Measurements from ENCODE around the gene TMEM256. TPM values are rescaled to one million over a fixed set of nuclear protein-coding genes. Genes with fewer than 3 reads are reported as not detected.
A peak's percentile ranks its signal among the peaks of the same experiment; 100 is the strongest.

Gene TMEM256
- polyA plus RNA-seq, 2 of the 4 experiments (the other 2 are of a cell fraction) = 127 to 164 TPM

DNA sequence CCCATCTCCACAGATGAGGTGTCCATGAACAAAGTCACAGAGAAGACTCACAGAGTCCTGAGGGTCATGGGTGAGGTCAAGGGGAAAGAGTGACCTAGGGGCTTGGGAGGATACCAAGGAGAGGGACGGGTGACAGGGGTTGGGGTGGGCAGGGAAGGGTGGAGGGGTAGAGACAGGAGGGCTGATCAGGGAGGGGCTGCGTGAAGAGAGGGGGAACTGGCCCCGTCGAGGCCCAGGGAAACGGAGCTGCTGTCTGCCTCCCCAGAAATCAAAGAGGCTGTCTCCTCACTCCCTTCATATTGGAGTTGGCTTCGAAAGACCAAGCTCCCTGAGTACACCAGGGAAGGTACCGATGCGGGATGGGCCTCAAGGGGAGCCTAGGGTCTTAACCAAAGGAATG is 48.3 kb downstream of the TMEM256 start:
- DNase-seq (ENCODE audit: low read depth in 1 of 2, low spot score in 1 of 2) = no peak
- Histone ChIP-seq H3K4me1 (peaks cover 40% of the 10 kb centered on the region), H3K9me3 (no peaks in the 10 kb centered on the region), H3K27ac (0 out of 6 replicates have a peak overlapping the region, but pooled peaks of 1 of the 2 experiments have one; percentile 2), H3K4me2 (peak overlapping the region; percentile 48; the same call in 1 of the 3 replicates), H3K4me3 (no peak overlapping the region)
- POLR2A ChIA-PET = interaction anchor here (0.6 to 3.9 kb wide), 7 partner anchors 44 to 205 kb away, joined by 3 to 25 read pairs (median 4); partner anchors contain the start of genes TMEM102, TMEM256 and ZBTB4
- 83% methylated on average over 7 of the region's 8 CpGs for WGBS (ENCODE audit: missing lambda C conversion rate)
- no peak for FAIRE-seq
- ATAC-seq = no peak
- CTCF ChIA-PET = interaction anchor here (0.6 to 6.6 kb wide), 69 partner anchors 11 to 333 kb away, joined by 3 to 232 read pairs (median 6); partner anchors contain the start of genes ACAP1, FGF11, GPS2 and MPDU1
- TF ChIP-seq FOSL2 (IDR thresholded peaks at IDR 0.05) = no peak
- no peak for TF ChIP-seq FOSL2 (CRISPR knock-in tag; IDR thresholded peaks at IDR 0.05)
- no peak for TF ChIP-seq NPAS2 (CRISPR knock-in tag; IDR thresholded peaks at IDR 0.05; ENCODE audit: borderline replicate concordance)
- TF ChIP-seq PHF8 (IDR thresholded peaks at IDR 0.05; ENCODE audit: borderline replicate concordance, low read depth) = no peak
- TF ChIP-seq ZNF302 (CRISPR knock-in tag; IDR thresholded peaks at IDR 0.05) = no peak
- no peak for TF ChIP-seq RCOR1 (IDR thresholded peaks at IDR 0.05; ENCODE audit: low read depth, low read length)
- no peak for TF ChIP-seq PBX3 (IDR thresholded peaks at IDR 0.05)
- TF ChIP-seq, protein P1, sequence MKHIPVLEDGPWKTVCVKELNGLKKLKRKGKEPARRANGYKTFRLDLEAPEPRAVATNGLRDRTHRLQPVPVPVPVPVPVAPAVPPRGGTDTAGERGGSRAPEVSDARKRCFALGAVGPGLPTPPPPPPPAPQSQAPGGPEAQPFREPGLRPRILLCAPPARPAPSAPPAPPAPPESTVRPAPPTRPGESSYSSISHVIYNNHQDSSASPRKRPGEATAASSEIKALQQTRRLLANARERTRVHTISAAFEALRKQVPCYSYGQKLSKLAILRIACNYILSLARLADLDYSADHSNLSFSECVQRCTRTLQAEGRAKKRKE (CRISPR knock-in tag; IDR thresholded peaks at IDR 0.05; ENCODE audit: low read depth) = no peak
- TF ChIP-seq HOXA7 (CRISPR knock-in tag; IDR thresholded peaks at IDR 0.05) = no peak
- no peak for TF ChIP-seq CHD2 (IDR thresholded peaks at IDR 0.05; ENCODE audit: low read length, partially characterized antibody)
- no peak for TF ChIP-seq SMC3 (IDR thresholded peaks at IDR 0.05)
- TF ChIP-seq, protein P2, sequence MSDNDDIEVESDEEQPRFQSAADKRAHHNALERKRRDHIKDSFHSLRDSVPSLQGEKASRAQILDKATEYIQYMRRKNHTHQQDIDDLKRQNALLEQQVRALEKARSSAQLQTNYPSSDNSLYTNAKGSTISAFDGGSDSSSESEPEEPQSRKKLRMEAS (IDR thresholded peaks at IDR 0.05) = no peak
- TF ChIP-seq HES2 (IDR thresholded peaks at IDR 0.05) = no peak
- no peak for TF ChIP-seq FOXS1 (CRISPR knock-in tag; IDR thresholded peaks at IDR 0.05)
- TF ChIP-seq RFX5 (IDR thresholded peaks at IDR 0.05) = no peak
- no peak for TF ChIP-seq ZSCAN20 (CRISPR knock-in tag; IDR thresholded peaks at IDR 0.05)
- no peak for TF ChIP-seq MAZ (IDR thresholded peaks at IDR 0.05; ENCODE audit: borderline replicate concordance, low read depth, low read length)
- no peak for TF ChIP-seq HDAC2 (IDR thresholded peaks at IDR 0.05)
- no peak for TF ChIP-seq JUN (IDR thresholded peaks at IDR 0.05)
- TF ChIP-seq JUNB (IDR thresholded peaks at IDR 0.05) = no peak
- TF ChIP-seq CBX2 (IDR thresholded peaks at IDR 0.05; ENCODE audit: borderline replicate concordance, low read depth) = no peak

- 77% methylated on average over 8 of the region's 10 CpGs for WGBS (ENCODE audit: missing lambda C conversion rate)
- ATAC-seq = no peak
- Histone ChIP-seq H3K9me3 (no peaks in the 10 kb centered on the region), H3K27ac (0 out of 6 replicates have a peak within 1 kb of the TSS, but pooled peaks of 1 of the 2 experiments have one; percentile 11), H3K4me1 (peaks cover 45% of the 10 kb centered on the region), H3K4me2 (peak within 1 kb of the TSS; percentile 48; the same call in 1 of the 3 replicates), H3K4me3 (no peak within 1 kb of the TSS)
- no peak for FAIRE-seq
- TF ChIP-seq JUN (IDR thresholded peaks at IDR 0.05) (0 out of 5 replicates have a peak, but pooled peaks of 1 of the 2 experiments have one; percentile 16), E2F6 (IDR thresholded peaks at IDR 0.05; ENCODE audit: borderline replicate concordance, low read depth) (no peak), ZFP36 (IDR thresholded peaks at IDR 0.05; ENCODE audit: borderline replicate concordance, partially characterized antibody) (no peak), HDAC2 (IDR thresholded peaks at IDR 0.05) (no peak), TFCP2L1 (CRISPR knock-in tag; IDR thresholded peaks at IDR 0.05) (no peak), PHF8 (IDR thresholded peaks at IDR 0.05; ENCODE audit: borderline replicate concordance, low read depth) (no peak), GATA3 (IDR thresholded peaks at IDR 0.05; ENCODE audit: borderline replicate concordance) (no peak)
- no peak for DNase-seq (ENCODE audit: low read depth in 1 of 2, low spot score in 1 of 2)
- POLR2A ChIA-PET = interaction anchor here (1.2 to 3.9 kb wide), 4 partner anchors 48 to 129 kb away, joined by 3 to 25 read pairs (median 7); partner anchors contain the start of genes POLR2A, TMEM102 and TMEM256
- CTCF ChIA-PET = interaction anchor here (0.6 to 6.6 kb wide), 46 partner anchors 10 to 309 kb away, joined by 3 to 232 read pairs (median 6); partner anchors contain the start of genes ACAP1, FGF11, GPS2 and MPDU1
Observed at GRCh38 chr17:7355053-7355452, 48.8 kb downstream of the TMEM256 start, which contains the start of gene TMEM95. TMEM95 (plus strand) TSS chr17:7355156; CDS start chr17:7355205, 49 bp downstream.
